Ramos (cell line): ENCODE measurements around the gene TESK2.
"Not testable (repeated sequence)": the region's sequence is repeated elsewhere in the genome, so short reads cannot be mapped to it uniquely, and the experiment has no call there.

Source experiments
- in situ Hi-C: fragments of 300-500 bp; cut with MboI; formaldehyde crosslinking; loops from one replicate; pipeline ENCODE4 v1.14.3; 2022; ENCODE audit warnings: low sequenced_read_pairs; ENCODE audit not compliant: unreplicated experiment

Gene TESK2

DNA sequence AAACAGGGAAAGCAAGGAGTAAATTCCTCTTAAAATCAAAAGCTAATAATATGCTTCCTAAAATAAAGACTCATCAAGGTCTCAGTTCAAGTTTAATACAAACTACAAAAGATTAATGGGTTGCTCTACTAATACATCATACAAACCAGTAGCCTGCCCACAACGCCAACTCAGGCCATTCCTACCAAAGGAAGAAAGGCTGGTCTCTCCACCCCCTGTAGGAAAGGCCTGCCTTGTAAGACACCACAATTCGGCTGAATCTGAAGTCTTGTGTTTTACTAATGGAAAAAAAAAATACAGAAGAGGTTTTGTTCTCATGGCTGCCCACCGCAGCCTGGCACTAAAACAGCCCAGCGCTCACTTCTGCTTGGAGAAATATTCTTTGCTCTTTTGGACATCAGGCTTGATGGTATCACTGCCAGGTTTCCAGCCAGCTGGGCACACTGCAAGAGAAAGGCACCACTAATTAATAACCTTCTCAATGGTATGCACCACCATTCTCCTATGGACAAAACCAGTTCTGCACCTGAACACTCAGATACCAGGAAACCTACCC lies 20.1 kb upstream of the TESK2 start:
- in situ Hi-C loops: loop anchor here (25.0 kb wide), 1 partner anchor 699 kb away; the partner anchor contains the start of genes BTBD19, DYNLT4 and PLK3

DNA sequence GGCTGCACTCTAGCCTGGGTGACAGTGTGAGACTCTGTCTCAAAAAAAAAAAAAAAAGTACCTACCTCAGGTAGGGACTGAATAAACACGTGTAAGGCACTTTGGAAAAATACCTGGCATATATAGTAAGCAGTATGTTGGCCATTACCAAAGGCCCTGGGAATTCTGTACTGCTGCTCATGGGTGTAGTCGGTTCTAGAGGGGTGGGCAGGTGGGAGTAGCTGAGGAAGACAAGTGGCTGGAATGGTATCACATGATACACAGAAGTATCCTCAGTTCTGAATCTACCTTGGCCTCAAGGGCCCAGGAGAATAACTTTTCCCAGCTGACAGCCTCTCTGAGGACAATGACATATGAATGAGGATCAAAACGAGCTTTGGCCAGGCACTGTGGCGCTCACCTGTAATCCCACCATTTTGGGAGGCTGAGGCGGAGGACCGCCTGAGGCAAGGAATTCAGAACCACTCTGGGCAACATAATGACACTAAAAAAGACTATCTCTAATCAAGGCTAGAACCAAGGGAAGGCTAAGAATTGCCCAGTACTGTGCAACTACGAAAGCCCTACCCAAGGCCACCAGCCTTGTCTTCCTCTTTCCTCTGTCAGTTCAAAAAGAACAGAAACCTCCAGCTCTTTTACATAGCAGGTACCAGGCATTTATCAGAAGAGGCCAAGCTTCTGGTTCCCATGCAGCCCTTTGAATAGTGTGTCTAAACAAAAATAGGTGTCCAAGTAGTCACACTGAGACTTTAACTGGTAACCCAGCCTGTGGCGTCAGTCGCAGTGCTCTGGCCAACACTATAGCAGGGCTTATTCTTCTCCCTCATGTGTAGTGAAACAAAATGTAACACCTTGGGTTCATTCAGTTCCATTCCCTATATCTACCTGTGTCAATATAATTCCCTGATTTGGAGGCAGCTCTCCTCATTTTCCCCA lies 19.3 kb upstream of the TESK2 start:
- in situ Hi-C loops: loop anchor here (25.0 kb wide), 1 partner anchor 698 kb away; the partner anchor contains the start of genes BTBD19, DYNLT4 and PLK3

DNA sequence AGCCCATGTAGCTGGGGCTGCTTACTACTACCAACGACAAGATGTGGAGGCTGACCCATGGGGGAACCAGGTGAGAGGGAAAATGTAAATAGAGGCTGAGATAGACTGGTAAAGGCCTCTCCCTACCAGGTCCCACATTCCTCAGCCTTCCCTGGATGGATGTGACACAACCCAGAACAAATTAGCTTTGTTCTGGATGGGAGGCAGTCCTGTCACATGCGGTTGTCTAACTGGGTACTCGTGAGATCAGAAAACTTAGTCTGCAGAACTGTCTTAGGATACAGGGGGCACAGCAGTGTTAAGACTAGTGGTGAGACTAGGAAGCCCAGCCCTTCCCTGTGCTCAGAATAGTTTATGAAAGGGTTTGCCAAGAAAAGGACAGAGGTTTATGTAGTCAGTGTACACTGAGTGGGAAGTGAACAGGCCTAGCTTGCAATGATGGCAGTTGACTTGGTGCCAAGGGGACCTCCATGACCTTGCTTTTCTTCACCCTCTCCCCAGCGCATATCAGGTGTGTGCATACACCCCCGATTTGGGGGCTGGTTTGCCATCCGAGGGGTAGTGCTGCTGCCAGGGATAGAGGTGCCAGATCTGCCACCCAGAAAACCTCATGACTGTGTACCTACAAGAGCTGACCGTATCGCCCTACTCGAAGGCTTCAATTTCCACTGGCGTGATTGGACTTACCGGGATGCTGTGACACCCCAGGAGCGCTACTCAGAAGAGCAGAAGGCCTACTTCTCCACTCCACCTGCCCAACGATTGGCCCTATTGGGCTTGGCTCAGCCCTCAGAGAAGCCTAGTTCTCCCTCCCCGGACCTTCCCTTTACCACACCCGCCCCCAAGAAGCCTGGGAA lies 17.6 kb upstream of the TESK2 start:
- in situ Hi-C loops: loop anchor here (5.0 to 25.0 kb wide), 2 partner anchors 59 to 696 kb away; partner anchors contain the start of genes BTBD19, DYNLT4 and PLK3

DNA sequence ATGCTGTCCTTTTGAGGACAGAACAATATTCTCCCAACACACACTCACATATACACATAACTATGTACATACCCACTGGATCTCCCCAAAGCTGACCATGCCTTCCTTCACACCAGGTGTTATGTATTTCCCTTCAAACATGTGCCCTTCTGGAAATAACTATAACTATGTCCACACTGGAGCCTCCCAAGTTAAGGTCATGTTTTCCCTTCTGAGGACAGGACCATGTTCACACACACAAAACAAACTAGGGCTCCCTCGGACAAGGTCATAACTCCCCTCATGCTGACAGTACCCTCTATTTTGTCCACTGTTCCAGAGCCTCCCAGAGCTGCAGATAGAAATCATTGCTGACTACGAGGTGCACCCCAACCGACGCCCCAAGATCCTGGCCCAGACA lies 16.9 kb upstream of the TESK2 start:
- in situ Hi-C loops: loop anchor here (5.0 to 25.0 kb wide), 2 partner anchors 59 to 696 kb away; partner anchors contain the start of genes BTBD19, DYNLT4 and PLK3

DNA sequence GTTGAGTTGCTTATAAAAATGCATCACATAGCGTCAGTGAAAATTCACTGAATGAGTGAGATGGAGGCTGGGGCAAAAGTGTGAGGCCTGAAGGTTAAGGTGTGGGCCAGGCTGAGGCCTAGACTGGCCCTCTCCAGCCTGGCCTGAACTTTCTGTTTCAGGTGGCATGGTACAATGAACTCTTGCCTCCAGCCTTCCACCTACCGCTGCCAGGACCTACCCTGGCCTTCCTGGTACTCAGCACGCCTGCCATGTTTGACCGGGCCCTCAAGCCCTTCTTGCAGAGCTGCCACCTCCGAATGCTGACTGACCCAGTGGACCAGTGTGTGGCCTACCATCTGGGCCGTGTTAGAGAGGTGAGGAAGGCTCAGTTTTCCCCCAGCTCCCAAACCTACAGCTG lies 16.2 kb upstream of the TESK2 start:
- in situ Hi-C loops: loop anchor here (5.0 to 25.0 kb wide), 2 partner anchors 60 to 695 kb away; partner anchors contain the start of genes BTBD19, DYNLT4 and PLK3

DNA sequence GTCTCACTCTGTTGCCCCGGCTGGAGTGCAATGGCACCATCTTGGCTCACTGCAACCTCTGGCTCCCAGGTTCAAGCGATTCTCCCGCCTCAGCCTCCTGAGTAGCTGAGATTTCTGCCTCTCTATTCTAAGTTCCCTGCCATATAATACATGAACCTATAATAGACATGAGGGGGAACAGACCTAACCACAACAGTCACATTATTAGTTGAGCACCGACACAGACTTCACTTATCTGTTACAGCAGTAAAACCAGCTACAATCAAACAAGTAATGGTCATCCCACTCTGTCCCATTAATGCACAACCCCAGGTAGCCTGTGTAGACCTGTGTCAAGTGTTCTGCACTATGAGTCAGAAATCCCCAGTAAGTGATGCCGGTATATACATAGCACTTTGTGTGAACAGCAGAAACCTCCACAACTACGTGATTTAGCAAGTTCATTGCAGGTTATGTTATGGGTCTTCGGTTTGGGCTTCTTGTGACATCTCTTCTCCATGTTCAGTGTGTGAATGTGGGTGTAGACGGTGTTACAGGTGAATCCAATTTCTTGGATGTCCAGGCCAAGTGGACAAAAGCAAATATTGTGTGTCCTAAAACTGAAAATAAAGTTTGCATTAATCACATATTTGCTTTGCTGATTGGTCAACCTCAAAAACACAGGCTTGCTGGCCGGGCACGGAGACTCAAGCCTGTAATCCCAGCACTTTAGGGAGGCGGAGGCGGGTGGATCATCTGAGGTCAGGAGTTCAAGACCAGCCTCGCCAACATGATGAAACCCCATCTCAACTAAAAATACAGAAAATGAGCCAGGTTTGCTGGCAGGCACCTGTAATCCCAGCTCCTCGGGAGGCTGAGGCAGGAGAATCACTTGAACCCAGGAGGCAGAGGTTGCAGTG lies 12.7 kb upstream of the TESK2 start:
- in situ Hi-C loops: loop anchor here (25.0 kb wide), 1 partner anchor 691 kb away; the partner anchor contains the start of genes BTBD19, DYNLT4 and PLK3

DNA sequence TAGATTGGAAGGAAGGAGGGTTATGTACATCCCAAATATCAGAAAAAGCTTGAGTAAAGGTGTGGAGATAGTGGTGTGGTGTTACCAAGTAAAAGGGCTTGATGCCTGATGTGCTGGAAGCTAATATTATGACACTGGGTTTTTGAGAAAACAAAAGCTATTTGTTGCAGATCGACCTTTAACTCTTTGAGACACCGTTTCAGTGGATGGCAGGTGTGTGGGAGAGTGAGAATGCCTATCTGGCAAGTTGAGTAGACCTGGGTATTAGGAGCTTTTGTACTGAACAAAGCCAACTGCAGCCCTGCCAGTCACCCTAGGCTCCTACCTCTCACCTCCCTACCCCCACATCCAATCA lies 10.5 kb upstream of the TESK2 start:
- in situ Hi-C loops: loop anchor here (25.0 kb wide), 1 partner anchor 689 kb away; the partner anchor contains the start of genes BTBD19, DYNLT4 and PLK3

DNA sequence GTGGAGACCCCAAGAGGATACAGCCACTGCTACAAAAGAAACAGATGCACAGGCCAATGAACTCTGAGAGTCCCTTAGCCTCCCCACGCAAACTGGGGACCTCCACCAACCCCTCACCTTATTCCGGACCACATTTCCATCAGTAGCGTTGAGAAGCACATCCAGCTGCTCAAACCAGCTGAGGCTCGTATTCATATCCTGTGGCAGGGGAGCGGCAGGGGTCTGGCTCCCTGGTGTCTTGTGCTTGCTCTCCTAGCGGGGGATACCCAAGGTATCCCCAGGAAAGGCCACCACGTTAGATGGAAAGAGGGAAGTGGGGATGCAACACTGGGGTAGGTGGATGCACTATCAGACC lies 8.4 kb upstream of the TESK2 start:
- in situ Hi-C loops: loop anchor here (10.0 kb wide), 1 partner anchor 785 kb away; no protein-coding TSS in a partner anchor

DNA sequence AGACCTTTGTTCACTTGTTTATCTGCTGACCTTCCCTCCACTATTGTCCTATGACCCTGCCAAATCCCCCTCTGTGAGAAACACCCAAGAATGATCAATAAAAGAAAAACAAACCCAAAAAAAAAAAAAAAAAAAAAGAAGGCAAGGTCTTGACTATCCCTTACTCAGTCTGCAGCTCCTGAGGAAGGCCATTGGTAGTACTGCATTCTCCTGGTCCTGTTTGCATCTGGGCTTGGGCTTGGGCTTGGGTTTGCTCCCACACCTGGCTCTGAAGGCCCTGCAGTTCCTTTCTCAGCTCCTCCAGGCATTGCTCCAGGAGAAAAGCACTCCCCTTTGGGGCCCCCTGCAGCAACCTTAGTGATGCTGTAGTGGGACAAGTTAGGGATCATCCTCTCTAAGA lies 7.3 kb upstream of the TESK2 start:
- in situ Hi-C loops: loop anchor here (10.0 kb wide), 1 partner anchor 783 kb away; no protein-coding TSS in a partner anchor

DNA sequence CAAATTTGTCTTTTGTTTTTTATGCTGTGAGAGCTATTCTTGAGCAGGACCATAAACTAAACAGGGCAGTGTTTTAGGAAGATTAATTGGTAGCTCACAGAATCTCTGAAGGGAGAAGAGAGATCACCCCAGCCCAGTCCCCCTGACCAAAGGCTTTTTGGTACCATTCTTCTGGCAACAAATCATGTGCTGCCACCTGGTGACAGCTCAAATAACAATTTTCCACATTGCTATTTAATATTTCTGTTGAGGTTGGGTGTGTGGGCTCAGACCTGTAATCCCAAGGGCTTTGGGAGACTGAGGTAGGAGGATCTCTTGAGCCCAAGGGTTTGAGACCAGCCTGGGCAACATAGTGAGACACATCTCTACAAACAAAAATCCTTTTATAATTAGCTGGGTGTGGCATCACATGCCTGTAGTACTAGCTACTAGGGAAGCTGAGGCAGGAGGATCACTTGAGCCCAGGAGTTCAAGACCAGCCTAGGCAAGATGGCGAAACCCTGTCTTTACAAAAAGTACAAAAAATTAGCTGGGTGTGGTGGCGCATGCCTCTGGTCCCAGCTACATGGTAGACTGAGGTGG lies 2.2 kb upstream of the TESK2 start:
- in situ Hi-C loops: loop anchor here (5.0 to 10.0 kb wide), 3 partner anchors 146 to 778 kb away; partner anchors contain the start of genes HECTD3 and UROD

DNA sequence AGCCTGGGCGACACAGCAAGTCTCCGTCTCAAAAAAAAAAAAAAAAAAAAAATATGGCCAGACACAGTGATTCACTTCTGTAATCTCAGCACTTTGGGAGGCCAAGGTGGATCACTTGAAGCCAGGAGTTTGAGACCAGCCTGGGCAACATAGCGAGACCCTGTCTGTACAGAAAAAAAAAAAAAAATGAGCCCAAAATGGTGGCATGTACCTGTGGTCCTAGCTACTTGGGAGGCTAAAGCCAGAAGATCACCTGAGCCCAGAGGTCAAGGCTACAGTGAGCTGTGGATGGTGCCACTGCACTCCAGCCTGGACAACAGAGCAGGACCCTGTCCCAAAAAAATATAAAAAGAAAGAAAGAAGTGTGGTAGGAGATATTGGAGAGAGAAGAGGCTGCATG lies 1.7 kb upstream of the TESK2 start:
- in situ Hi-C loops: loop anchor here (5.0 to 10.0 kb wide), 3 partner anchors 145 to 778 kb away; partner anchors contain the start of genes HECTD3 and UROD

DNA sequence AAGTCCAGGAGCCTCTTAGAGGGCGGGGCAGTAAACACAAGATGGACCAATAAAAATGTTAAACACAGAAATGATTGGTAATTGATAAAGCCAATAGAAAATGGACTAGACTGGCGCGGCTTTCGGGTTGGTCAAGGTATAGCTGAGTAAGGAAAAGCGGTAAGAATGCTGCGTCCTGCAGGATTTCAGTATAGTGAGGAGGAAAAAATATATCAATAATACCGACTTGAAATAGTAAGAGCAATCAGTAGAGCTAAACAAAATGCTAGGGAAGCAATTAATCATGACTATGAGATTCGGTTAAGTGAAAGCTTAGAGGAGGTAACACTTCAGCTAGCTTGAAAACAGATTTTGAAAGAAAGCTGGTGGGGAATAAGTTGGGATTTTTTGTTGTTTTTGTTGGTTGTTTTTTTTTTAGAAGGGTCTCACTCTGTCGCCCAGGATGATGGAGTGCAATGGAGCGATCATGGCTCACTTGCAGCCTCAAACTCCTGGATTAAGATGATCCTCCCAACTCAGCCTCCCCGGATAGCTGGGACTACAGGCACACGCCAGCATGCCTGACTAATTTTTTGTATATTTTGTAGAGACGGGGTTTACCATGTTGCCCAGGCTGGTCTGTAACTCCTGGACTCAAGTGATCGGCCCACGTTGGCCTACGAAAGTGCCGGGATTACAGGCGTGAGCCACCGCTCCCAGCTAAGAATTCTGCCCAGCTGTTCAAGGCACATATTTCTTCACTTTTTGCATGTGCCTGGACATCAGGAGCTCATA lies 711 bp upstream of the TESK2 start:
- in situ Hi-C loops: loop anchor here (5.0 to 10.0 kb wide), 3 partner anchors 144 to 777 kb away; partner anchors contain the start of genes HECTD3 and UROD

DNA sequence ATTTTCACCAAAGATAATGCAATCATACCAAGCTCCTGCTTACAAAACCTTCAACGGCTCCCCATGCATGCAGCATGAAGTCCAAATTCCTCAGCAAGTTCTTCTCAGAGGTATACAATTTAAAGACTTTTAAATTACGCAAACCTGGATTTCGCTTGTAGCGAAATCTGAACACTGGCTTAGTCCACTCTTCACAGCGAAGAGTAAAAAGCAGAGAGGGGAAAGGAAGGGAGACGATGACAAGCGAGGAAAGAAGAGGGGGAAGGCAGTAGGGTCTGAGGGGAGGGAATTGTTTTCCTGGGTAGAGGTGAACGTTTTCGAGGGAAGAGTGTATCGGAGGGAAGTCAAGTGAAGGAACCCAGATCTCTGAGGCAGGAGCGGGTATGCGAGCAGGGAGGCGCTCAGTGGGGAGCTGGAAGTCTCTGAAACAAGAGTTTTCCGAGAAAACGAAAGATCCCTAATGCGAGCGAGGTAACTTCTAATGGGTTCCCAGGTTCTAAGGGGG lies 790 bp downstream of the TESK2 start:
- in situ Hi-C loops: loop anchor here (5.0 to 10.0 kb wide), 3 partner anchors 143 to 775 kb away; partner anchors contain the start of genes HECTD3 and UROD

DNA sequence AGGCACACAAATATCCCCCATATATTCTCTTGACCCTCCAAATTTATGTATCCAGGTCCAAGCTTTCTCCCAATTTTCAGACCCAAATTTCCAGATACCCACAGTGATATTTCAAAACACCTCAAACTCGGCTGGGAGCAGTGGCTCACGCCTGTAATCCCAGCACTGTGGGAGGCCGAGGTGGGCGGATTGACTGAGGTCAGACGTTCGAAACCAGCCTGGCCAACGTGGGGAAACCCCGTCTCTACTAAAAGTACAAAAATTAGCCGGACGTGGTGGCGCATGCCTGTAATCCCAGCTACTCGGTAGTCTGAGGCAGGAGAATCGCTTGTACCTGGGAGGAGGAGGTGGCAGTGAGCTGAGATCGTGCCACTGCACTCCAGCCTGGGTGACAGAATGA lies 1.6 kb downstream of the TESK2 start:
- in situ Hi-C loops: not testable (repeated sequence)

DNA sequence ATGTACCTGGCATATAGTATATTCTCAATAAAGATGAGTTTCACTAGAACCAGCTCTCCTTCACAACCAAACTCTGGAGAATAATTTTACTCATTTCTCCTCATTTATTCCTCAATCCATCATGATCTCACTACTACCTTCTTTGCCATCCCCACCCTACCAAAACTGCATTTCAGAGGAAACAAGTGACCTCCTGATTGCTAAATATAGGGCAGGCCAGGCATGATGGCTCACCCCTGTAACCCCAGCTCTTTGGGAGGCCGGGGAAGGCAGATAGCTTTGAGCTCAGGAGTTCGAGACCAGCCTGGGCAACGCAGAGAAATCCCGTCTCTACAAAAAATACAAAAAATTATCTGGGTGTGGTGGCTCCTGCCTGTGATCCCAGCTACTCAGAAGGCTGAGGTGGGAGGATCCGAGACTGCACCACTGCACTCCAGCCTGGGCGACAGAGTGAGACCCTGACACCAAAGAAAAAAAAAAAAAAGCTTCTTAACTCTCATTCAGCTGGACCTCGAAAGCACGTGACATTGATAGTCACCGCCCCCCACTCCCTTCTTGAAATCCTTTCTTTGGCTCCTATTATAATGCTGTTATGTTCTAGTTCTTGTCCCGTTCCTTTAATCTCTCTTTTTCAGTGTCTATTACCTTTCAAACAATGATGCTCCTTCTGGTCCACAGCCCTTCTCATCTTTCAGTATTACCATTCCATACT lies 2.1 kb downstream of the TESK2 start:
- in situ Hi-C loops: no loop called here

DNA sequence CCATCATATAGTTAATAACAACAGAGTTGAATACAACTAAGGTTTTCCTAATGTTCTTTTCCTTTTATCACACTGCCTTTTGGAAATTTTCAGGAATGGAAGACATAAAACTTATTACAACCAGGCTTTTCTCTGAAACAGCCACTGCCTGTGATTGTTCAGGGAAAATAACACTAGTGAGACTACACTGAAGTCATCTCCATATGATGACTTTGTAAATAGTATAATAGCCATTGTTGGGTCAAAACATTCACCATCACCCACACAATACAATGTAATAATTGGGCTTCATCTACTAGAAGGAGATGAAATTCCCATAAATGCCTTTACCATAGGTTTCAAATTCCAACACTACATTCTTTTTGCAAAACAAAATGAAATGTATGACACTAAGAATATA lies 5.0 kb downstream of the TESK2 start:
- in situ Hi-C loops: no loop called here
